Heart left ventricle (tissue), 13 donors: ENCODE data around the gene SNAPIN.

Experiments
- POLR2A ChIP-seq, 2 donors: fragments of 450-650 bp; IDR thresholded peaks; one replicate each; pipeline ENCODE4 v1.6.1; 2017; ENCODE audit warnings: antibody characterized with exemption in 2 of 2, mild to moderate bottlenecking in 2 of 2, moderate library complexity in 2 of 2
- TF ChIP-seq, protein P1 (sequence below), 12 donors: fragments of 200-600 bp; sonication (generic) in 4 of 12; IDR thresholded peaks; one replicate each; pipeline versions ENCODE4 v1.5.0 to v1.8.0; 2018 to 2022; ENCODE audit warnings: antibody characterized with exemption in 12 of 12, mild to moderate bottlenecking in 5 of 12
- donor health status: ischemic (EF 13 %, LVEDD 7.1; RV severe dilation, severe dysfunction).
- donor health status: DM: no; HTN: yes; CAD: no.
- donor health status: DM: no; HTN: no; CAD: no.
- donor health status: ischemic (EF 25% LVEDD 6.9; RV normal size, moderate dysfunction).
- donor health status: ischemic (EF 25% LVEDD 5.7; RV mildly dilated, moderate dysfunction).
- donor health status: ischemic (EF 35%, LVEDD 5.7; RV mildly dilated, moderate dysfunction).
- donor health status: nonischemic (EF 11% LVEDD 7.7; RV severe dilation, severe dysfunction).
- donor health status: DM: yes; HTN: yes; CAD: no.
- donor health status: PGD.
- donor health status: ischemic (EF 29% LVEDD 5.4; RV normal size, mild dysfunction).
- donor health status: nonischemic (EF 23%, LVEDD 6.1; RV moderate dilation, normal function).

DNA sequence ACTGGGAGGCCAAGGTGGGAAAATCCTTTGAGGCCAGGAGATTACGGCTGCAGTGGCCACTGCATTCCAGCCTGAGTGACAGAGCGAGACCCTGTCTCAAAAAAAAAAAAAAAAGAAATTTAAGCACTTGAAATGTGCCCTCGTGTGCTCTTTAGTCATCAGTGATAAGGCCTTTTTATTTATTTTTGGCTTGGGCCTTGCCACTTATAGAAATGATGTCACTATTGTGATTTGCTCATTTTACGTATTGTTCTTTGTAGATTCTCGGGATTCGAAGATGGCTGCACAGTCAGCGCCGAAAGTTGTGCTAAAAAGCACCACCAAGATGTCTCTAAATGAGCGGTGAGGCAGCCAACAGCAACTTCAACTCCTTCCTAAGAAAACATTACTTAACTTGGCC, 22.2 kb upstream of the SNAPIN start:
- TF ChIP-seq, protein P1, sequence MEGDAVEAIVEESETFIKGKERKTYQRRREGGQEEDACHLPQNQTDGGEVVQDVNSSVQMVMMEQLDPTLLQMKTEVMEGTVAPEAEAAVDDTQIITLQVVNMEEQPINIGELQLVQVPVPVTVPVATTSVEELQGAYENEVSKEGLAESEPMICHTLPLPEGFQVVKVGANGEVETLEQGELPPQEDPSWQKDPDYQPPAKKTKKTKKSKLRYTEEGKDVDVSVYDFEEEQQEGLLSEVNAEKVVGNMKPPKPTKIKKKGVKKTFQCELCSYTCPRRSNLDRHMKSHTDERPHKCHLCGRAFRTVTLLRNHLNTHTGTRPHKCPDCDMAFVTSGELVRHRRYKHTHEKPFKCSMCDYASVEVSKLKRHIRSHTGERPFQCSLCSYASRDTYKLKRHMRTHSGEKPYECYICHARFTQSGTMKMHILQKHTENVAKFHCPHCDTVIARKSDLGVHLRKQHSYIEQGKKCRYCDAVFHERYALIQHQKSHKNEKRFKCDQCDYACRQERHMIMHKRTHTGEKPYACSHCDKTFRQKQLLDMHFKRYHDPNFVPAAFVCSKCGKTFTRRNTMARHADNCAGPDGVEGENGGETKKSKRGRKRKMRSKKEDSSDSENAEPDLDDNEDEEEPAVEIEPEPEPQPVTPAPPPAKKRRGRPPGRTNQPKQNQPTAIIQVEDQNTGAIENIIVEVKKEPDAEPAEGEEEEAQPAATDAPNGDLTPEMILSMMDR (IDR thresholded peaks at IDR 0.05), result no peak
- no peak for TF ChIP-seq POLR2A (IDR thresholded peaks at IDR 0.05)
